Left lobe of liver (tissue), 1 donor: ENCODE data around the gene TAF3. TPM values are rescaled to one million over a fixed set of nuclear protein-coding genes. Genes with fewer than 3 reads are reported as not detected.

Experiments used
- total RNA-seq: library from RNA; stranded (reverse); gene quantifications from one replicate; pipeline ENCODE4 v1.2.1, GENCODE V29; 2021
- donor health status: DM: no; HTN: yes; CAD: no.

Gene TAF3
- total RNA-seq, 1 donor from 2014 or later = 3.1 TPM

Other genes with a start within 250 kb of the TAF3 start
- gene ITIH5, start 151.5 kb upstream of the TAF3 start, total RNA-seq = 0.30 TPM
- 471 TPM for gene ITIH2, start 115.2 kb upstream of the TAF3 start, total RNA-seq
- gene KIN, start 30.5 kb upstream of the TAF3 start, total RNA-seq = 2.6 TPM
- 168 TPM for gene ATP5F1C, start 30.3 kb upstream of the TAF3 start, total RNA-seq
- 0.88 TPM for gene GATA3, start 236.2 kb downstream of the TAF3 start, total RNA-seq